Measurements from ENCODE around the gene SLC48A1. TPM values are rescaled to one million over a fixed set of nuclear protein-coding genes. Genes with fewer than 3 reads are reported as not detected.

The SLC48A1 gene
- total and polyA plus RNA-seq, 2 donors (not counting 3 experiments of a cell fraction or from before 2014, with no cell fraction given), result 17.3 to 20.3 TPM

DNA sequence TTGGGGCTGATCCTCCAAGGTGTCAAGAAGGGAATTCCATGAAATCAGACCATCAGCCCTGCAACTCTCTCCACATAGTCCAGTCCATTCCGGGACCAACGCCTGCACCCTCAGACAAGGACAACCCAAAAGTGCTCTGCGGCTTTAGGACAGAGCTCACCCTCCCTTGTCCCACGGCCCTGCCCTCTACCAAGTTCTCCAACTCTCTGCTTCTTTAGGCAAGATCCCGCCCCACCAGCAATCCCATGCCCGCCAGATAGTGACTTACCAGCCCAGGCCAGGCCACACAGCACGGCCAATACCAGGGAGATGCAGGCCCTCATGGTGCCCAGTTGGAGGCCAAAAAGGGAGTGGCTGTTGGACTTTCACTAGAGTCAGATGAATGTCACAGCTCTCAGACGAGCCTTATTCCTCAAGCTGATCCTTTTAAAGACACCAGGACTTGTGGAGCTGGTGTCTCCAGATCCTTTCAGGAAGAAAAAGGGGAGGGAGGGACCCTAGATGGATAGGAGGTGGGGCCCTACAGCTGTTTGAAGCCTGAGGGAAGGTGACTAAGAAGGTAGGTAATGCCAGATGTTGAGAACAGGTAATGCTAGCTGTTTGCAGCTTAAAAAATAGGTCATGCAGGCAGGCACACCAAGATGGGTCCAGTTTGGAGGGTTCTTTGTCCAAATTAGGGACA, 47.8 kb upstream of the SLC48A1 start, which contains the start of gene ENDOU:
ENDOU (minus strand) TSS at position 400 of the 682 bp plus-strand sequence; CDS start at position 323, 77 bp downstream.
- no TSS peak for BruUV-seq (replicated peaks)
- H3K27me3 ChIP-seq (ENCODE audit: control insufficient read depth in 2 of 2, insufficient read depth in 2 of 2, low read length in 2 of 2), result no peaks in the 10 kb centered on the region
- POLR2A ChIA-PET, result no interaction called here
- H3K4me2 ChIP-seq (ENCODE audit: insufficient read depth, low read length), result no peak within 1 kb of the TSS
- TF ChIP-seq FOS (IDR thresholded peaks at IDR 0.05; ENCODE audit: borderline replicate concordance, insufficient read depth, low read length), result no peak
- TF ChIP-seq, protein P1, sequence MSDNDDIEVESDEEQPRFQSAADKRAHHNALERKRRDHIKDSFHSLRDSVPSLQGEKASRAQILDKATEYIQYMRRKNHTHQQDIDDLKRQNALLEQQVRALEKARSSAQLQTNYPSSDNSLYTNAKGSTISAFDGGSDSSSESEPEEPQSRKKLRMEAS (IDR thresholded peaks at IDR 0.05; ENCODE audit: insufficient read depth, insufficient read length), result no peak
- no peak for TF ChIP-seq EZH2 (IDR thresholded peaks at IDR 0.05; ENCODE audit: borderline replicate concordance, low read depth, low read length, severe bottlenecking)
- no peak for TF ChIP-seq POLR2AphosphoS5 (IDR thresholded peaks at IDR 0.05; ENCODE audit: insufficient read depth, low read depth, low read length)
- no peak for TF ChIP-seq GATA2 (IDR thresholded peaks at IDR 0.05; ENCODE audit: insufficient read depth, insufficient read length, low read depth, low read length)
- TF ChIP-seq JUN (IDR thresholded peaks at IDR 0.05; ENCODE audit: borderline replicate concordance, insufficient read depth, insufficient read length, low read depth), result no peak
- TF ChIP-seq, protein P2, sequence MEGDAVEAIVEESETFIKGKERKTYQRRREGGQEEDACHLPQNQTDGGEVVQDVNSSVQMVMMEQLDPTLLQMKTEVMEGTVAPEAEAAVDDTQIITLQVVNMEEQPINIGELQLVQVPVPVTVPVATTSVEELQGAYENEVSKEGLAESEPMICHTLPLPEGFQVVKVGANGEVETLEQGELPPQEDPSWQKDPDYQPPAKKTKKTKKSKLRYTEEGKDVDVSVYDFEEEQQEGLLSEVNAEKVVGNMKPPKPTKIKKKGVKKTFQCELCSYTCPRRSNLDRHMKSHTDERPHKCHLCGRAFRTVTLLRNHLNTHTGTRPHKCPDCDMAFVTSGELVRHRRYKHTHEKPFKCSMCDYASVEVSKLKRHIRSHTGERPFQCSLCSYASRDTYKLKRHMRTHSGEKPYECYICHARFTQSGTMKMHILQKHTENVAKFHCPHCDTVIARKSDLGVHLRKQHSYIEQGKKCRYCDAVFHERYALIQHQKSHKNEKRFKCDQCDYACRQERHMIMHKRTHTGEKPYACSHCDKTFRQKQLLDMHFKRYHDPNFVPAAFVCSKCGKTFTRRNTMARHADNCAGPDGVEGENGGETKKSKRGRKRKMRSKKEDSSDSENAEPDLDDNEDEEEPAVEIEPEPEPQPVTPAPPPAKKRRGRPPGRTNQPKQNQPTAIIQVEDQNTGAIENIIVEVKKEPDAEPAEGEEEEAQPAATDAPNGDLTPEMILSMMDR (IDR thresholded peaks at IDR 0.05; ENCODE audit: extremely low read depth in 1 of 2, insufficient read depth in 1 of 2, low read depth in 1 of 2, low read length in 2 of 2), result no peak
- TF ChIP-seq MYC (IDR thresholded peaks at IDR 0.05; ENCODE audit: low read depth, low read length), result no peak
- no peak for TF ChIP-seq POLR2A (IDR thresholded peaks at IDR 0.05; ENCODE audit: low read depth, low read length)
- dilution Hi-C loops (cut with MboI; ENCODE audit: extremely low pct_ligation_motif_present, low sequenced_read_pairs) (no loop called here), intact Hi-C loops (cut with micrococcal nuclease) (no loop called here)
- CTCF ChIA-PET, result interaction anchor here (0.8 to 3.4 kb wide), 4 partner anchors 10 to 114 kb away, joined by 4 to 15 read pairs (median 6); no protein-coding TSS in a partner anchor
- no peaks in the 10 kb centered on the region for H3K9me3 ChIP-seq (replicated peaks; ENCODE audit: control insufficient read depth, insufficient read depth, low read length)
- no peak within 1 kb of the TSS for H3K27ac ChIP-seq (ENCODE audit: insufficient read depth, low read depth, low read length)
- DNase-seq (ENCODE audit: low read depth, low spot score) (no peak), FAIRE-seq (no peak)
- H3K36me3 ChIP-seq (ENCODE audit: control insufficient read depth in 2 of 2, extremely low read depth in 1 of 2, insufficient read depth in 2 of 2, low read length in 2 of 2), result no peaks in the 10 kb centered on the region
- H3K9ac ChIP-seq (replicated peaks; ENCODE audit: extremely low read depth, insufficient read depth, low read length), result no peak within 1 kb of the TSS
- H2AFZ ChIP-seq (ENCODE audit: low read depth, low read length), result no peak within 1 kb of the TSS
- H3K79me2 ChIP-seq (ENCODE audit: control insufficient read depth, insufficient read depth, low read length), result no peaks in the 10 kb centered on the region
- H3K4me1 ChIP-seq (ENCODE audit: control insufficient read depth, extremely low read depth, insufficient read depth, low read length), result no peaks in the 10 kb centered on the region
- no peak within 1 kb of the TSS for H3K4me3 ChIP-seq (replicated peaks in 1 of 3; ENCODE audit: insufficient read depth in 1 of 3, low read depth in 1 of 3, low read length in 3 of 3)
- no peaks in the 10 kb centered on the region for H4K20me1 ChIP-seq (replicated peaks; ENCODE audit: control insufficient read depth, extremely low read depth, insufficient read depth, low read length)
- H3K9me1 ChIP-seq (replicated peaks; ENCODE audit: control insufficient read depth, extremely low read depth, insufficient read depth, low read length), result no peaks in the 10 kb centered on the region

All from endothelial cell of umbilical vein (primary cell).